ENCODE results near the gene DNAH3. TPM values are rescaled to one million over a fixed set of nuclear protein-coding genes. Genes with fewer than 3 reads are reported as not detected.
"Not testable (repeated sequence)": the region's sequence is repeated elsewhere in the genome, so short reads cannot be mapped to it uniquely, and the experiment has no call there.

Gene DNAH3
- total and polyA plus RNA-seq, 2 of the 8 experiments (the other 6 are each of a cell fraction or from before 2014, with no cell fraction given) = 0.57 to 0.71 TPM

- H2AK5ac ChIP-seq (ENCODE audit: low read depth, low read length); H2BK12ac ChIP-seq (ENCODE audit: low read depth, low read length); DNase-seq (ENCODE audit: low read depth in 1 of 2, low spot score in 2 of 2); H3K56ac ChIP-seq (replicated peaks; ENCODE audit: insufficient read length, low read depth, low read length); H4K91ac ChIP-seq (replicated peaks; ENCODE audit: insufficient read length, low read length); H4K8ac ChIP-seq (ENCODE audit: extremely low read depth, insufficient read depth, low read length); H2BK120ac ChIP-seq (replicated peaks; ENCODE audit: low read depth, low read length); H3K27ac ChIP-seq (ENCODE audit: low read depth, low read length); H2BK5ac ChIP-seq (ENCODE audit: low read depth, low read length); H2BK15ac ChIP-seq (ENCODE audit: low read length); H3K4me3 ChIP-seq (ENCODE audit: extremely low read depth in 1 of 4, insufficient read depth in 2 of 4, low read depth in 3 of 4, low read length in 4 of 4); FAIRE-seq; H4K5ac ChIP-seq (ENCODE audit: insufficient read length, low read depth, low read length); H2BK20ac ChIP-seq (ENCODE audit: low read length); H3K4me1 ChIP-seq (replicated peaks in 1 of 4; ENCODE audit: control insufficient read depth in 3 of 4, insufficient read depth in 4 of 4, low read length in 3 of 4); H3K79me1 ChIP-seq (ENCODE audit: low read depth, low read length); H4K20me1 ChIP-seq (replicated peaks in 1 of 2; ENCODE audit: control insufficient read depth in 1 of 2, insufficient read depth in 2 of 2, low read length in 2 of 2); H3K23me2 ChIP-seq (ENCODE audit: low read depth, low read length); H3K79me2 ChIP-seq (ENCODE audit: control insufficient read depth in 1 of 2, insufficient read depth in 2 of 2, low read length in 2 of 2); H3K36me3 ChIP-seq (ENCODE audit: control insufficient read depth in 2 of 4, insufficient read depth in 4 of 4, low read length in 3 of 4); H3K27me3 ChIP-seq (replicated peaks in 1 of 4; ENCODE audit: control insufficient read depth in 3 of 4, extremely low read depth in 1 of 4, insufficient read depth in 3 of 4, low read length in 3 of 4); H3K9me3 ChIP-seq (ENCODE audit: insufficient read depth in 2 of 2, low read depth in 1 of 2, low read length in 1 of 2); H3K14ac ChIP-seq (ENCODE audit: insufficient read length); H3K4me2 ChIP-seq (ENCODE audit: insufficient read depth in 1 of 2, low read depth in 2 of 2, low read length in 2 of 2); H3K18ac ChIP-seq (ENCODE audit: extremely low read depth, low read length); H2AFZ ChIP-seq (ENCODE audit: low read length); H3K9ac ChIP-seq (replicated peaks in 1 of 4; ENCODE audit: extremely low read depth in 1 of 4, low read depth in 3 of 4, low read length in 3 of 4); H3K4ac ChIP-seq (replicated peaks; ENCODE audit: insufficient read length, low read depth, low read length); H3K23ac ChIP-seq (ENCODE audit: insufficient read length): not testable (repeated sequence)
- 96% methylated on average over 12 of the region's 38 CpGs; no CpG with 5 or more reads in 1 of the 2 experiments for WGBS, 2 experiments (ENCODE audit: extremely low coverage in 1 of 2, insufficient coverage in 1 of 2, insufficient read length in 1 of 2, insufficient replicate concordance in 2 of 2, low coverage in 1 of 2, low lambda C conversion rate in 2 of 2, missing lambda C conversion rate in 1 of 2)
- CTCF ChIA-PET (ENCODE audit: partially characterized antibody) = interaction anchor here (1.5 to 1.7 kb wide), 3 partner anchors 8 to 12 kb away, joined by 3 to 10 read pairs (median 6); no protein-coding TSS in a partner anchor
- POLR2A ChIA-PET (ENCODE audit: partially characterized antibody) = interaction anchor here (1.5 to 1.6 kb wide), 2 partner anchors 11 to 89 kb away, joined by 3 to 5 read pairs; partner anchors contain the start of genes DCUN1D3 and LYRM1
Observed at GRCh38 chr16:20989496-20990070, 161.1 kb downstream of the DNAH3 start.

Data from H1 (cell line).